Hematopoietic multipotent progenitor cell (in vitro differentiated cells): Measurements from ENCODE around the gene NFE2L1. TPM values are rescaled to one million over a fixed set of nuclear protein-coding genes. Genes with fewer than 3 reads are reported as not detected.
"Not testable (repeated sequence)": the region's sequence is repeated elsewhere in the genome, so short reads cannot be mapped to it uniquely, and the experiment has no call there.

ENCODE experiments used
- DNase-seq, 3 donors: peaks; one replicate each; pipeline ENCODE4 v3.0.0-alpha.2; 2011 to 2015; ENCODE audit warnings: low read depth in 2 of 3, low spot score in 2 of 3
- total RNA-seq: library from RNA; depleted of rRNA; stranded (reverse); fragments of >200 nt; gene quantifications from one replicate; pipeline ENCODE4 v1.2.3, GENCODE V29; 2012

NFE2L1 gene, protein sequence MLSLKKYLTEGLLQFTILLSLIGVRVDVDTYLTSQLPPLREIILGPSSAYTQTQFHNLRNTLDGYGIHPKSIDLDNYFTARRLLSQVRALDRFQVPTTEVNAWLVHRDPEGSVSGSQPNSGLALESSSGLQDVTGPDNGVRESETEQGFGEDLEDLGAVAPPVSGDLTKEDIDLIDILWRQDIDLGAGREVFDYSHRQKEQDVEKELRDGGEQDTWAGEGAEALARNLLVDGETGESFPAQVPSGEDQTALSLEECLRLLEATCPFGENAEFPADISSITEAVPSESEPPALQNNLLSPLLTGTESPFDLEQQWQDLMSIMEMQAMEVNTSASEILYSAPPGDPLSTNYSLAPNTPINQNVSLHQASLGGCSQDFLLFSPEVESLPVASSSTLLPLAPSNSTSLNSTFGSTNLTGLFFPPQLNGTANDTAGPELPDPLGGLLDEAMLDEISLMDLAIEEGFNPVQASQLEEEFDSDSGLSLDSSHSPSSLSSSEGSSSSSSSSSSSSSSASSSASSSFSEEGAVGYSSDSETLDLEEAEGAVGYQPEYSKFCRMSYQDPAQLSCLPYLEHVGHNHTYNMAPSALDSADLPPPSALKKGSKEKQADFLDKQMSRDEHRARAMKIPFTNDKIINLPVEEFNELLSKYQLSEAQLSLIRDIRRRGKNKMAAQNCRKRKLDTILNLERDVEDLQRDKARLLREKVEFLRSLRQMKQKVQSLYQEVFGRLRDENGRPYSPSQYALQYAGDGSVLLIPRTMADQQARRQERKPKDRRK
- 39.0 TPM for total RNA-seq

DNA sequence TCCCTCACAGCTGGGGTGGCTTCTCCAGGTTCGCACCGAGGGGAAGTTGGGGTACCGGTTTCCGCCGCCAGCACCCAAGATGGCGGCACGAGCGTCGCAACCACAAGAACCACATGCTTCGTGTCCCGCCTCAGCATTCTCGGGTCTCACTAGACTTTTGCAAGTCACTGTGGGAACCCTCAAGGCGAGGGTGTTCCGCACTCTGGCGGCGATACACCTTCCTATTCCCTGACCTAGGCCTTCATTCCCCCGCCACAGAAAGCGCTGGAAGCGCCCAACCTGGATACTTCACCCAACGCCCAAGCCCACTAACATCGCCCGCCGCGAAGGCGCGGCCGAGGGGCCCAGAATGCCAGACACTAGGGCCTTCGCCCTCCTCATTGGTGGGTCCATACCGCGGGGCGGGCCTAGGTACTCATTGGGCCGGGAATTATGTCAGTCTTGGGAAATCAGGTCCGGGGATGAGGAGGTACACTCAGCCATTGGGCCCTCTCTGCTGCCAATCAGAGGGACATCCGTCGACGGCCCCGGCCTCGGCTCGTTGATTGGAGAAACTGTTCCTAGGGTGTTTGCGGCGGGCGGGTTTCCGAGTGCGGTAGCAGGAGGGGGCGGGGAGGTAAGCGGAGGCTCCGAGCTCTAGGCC, at the start of gene NFE2L1:
Gene NFE2L1 (plus strand): TSS at position 619 of the 643 bp plus-strand sequence. CDS start 2,760 bp downstream, outside the sequence.
- peak; percentile 85 to 100 (median 99) for DNase-seq

DNA sequence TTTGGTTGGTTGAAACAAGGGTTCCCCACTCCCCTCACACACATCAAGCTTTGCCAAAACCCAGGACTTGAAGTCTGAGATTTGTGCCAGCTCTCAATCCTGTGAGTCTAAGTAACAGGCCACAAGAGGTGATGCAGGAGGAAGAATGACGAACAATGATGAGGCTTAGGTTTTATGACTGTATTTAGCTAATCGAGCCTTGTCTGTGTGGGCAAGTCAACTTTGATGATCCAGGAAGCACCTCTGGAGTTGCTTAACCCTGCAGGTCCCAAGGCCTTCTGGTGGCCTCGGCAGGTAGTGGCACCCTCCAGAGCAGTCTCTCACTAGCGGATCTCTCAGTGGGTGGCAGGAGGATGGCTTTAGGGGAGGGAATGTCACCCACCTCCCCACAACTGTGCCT, 48.6 kb upstream of the NFE2L1 start:
- no peak for DNase-seq

DNA sequence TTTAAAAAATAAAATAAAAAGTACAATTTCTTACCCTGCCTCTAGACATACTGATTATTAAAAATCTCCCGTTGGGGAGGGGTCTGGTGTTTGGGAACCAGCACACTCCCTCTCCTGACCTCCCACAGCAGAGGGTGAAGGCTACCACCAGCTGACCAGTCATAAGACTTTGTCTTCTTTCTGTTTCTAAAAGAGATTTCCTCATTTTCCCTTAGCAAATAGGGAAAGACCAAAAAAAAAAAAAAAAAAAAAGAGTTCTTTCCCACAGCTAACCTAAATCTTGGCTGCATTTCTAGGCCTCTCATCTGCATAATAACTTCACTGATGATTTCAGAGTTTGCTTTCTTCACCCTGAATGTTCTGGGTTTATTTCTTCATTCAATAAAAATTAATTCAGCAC, 47.0 kb upstream of the NFE2L1 start:
- DNase-seq, result no peak

DNA sequence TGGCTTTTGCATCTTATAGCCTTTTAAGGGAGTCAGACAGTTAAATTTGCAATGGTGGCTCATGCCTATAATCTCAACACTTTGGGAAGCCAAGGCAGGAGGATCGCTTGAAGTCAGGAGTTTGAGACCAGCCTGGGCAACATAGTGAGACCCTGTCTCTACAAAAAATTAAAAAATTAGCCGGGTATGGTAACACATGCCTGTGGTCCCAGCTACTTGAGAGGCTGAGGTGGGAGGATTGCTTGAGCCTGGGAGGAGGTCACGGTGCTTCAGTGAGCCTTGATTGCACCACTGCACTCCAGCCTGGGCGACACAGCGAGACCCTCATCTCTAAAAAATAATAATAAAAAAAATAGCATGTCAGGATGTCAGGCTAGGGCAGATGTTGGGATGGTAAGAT, 46.5 kb upstream of the NFE2L1 start:
- not testable (repeated sequence) for DNase-seq

DNA sequence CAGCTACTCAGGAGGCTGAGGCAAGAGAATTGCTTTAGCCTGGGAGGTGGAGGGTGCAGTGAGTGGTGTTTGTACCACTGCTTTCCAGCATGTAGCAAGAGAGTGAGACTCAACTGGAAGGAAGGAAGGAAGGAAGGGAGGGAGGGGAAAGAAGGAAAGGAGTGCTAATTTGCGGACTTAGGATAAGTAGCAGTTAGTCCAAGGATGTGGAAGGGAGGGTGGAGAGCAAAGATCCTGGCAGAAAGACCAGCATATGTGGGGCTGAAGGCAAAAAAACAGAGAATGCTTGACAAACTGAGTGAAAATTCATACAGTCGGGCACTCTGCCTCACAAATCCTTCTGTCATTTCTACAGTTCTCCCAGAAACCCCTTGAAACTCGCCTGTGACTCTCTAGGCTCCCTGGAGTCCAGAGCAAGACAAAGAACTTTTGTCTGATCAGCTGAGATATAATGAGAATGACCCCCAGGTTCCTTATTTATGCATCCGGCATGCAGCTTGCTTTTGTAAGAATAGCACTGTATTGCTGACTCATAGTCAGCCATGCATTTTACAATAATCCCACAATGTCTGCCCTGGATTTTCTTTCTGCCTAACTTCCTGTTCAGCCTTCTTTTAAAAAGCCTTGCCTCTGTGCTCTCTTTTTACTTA, 45.8 kb upstream of the NFE2L1 start:
- peak in 2 of 3 donors; percentile 69 to 78 for DNase-seq

DNA sequence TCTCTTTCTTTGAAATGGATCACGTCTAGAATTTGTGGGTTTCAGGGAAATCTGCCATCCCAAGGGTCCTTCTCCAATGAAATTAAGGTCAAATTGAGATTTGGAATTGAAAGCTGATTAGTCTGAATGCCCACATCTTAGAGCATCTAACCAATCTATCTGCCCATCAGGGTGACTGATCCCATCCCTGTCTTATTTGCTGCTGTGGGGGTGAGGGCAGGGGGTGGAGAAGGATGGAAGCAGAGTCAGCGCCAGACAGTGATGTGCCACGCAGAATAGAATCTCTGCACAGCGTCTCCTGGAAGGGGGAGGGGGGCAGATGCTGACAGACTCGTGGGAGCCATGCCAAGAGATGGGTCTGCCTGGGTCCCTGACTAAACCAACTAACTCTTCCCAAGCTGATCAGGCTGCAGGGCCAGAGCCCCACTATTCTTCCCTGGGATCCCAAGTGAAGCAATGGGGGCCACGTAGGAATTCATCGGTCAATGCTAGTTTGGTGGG, 45.2 kb upstream of the NFE2L1 start:
- DNase-seq, result no peak

DNA sequence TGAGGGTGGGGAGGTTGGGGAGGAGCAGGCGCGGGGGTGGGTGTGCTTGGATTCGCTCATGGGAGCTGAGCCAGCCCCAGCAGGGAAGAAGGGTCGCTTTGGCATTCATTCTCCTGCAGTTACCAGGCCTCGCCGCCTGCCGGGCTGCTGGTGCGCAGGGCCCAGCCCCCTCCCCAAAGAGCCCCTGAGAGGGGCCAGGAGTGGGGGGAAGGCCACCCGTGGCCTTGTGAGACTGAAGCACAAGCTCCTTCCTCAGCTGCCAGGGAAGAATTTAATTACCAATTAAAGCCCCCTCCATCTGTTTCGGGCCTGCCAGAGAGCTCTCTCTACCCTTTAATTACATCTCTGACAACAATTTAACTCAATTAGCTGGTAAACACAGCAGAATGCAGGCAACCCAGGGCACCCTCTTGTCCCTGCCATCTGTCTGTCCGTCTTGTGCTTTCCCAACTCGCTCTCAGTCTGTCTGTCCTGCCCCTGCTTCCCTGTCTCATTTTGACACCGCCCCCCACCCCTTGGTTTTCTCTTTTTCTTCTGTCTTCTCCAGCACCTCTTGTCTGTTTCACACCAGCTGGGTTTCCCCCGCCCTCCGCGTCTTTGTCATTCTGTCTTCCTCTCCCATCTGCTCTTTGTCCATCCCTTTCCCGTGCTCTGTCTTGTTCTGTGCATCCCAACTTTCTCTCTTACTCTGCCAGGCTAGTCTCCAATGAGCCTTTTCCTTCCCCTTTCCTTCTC, 44.6 kb upstream of the NFE2L1 start:
- no peak for DNase-seq

DNA sequence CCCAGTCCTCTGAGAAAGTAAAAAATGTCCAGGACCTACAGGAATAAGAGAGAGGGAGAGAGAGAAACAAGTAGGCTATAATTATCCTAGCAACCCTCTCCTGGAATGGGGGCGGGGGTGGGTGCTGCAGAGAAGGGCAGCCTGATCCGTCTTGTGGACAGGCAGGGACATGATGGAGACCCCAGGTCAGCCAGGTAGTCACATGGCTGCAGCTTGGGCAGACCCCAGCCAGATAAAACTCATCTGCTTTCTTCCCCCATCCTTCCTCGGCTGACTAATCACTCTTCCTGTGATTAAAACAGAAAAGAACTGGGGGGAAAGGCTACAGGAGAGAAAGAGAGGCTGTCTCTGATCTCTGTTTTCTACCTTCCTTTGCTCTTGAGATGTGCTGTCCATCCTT, 43.2 kb upstream of the NFE2L1 start:
- DNase-seq, result no peak

DNA sequence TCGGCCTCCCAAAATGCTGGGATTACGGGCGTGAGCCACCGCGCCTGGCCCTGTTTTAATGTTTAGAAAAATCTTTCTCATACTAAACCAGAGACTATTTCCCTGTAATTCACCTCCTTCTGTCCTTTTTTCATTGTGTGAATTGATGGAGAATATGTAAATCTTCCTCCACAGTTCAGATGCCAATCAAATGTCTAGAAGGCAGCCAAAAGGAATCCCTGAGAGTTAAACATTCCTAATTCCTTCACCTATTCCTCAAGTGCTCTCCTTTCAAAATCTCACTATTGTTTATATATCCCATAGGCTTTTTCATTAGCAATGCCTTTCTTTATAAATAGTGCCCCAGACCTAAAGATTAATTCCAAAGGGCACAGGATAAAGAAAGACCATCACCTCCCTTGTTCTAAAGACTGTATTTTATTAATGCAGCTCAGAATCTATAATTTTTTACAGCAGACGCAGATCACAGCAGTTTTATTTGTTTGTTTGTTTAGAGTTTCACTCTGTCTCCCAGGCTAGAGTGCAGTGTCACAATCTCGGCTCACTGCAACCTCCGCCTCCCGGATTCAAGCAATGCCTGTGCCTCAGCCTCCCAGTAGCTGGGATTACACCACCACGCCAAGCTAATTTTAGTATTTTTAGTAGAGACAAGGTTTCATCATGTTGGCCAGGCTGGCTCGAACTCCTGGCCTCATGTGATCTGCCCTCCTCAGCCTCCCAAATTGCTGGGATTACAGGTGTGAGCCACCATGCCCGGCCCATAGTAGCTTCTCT, 41.0 kb upstream of the NFE2L1 start:
- DNase-seq, result no peak

DNA sequence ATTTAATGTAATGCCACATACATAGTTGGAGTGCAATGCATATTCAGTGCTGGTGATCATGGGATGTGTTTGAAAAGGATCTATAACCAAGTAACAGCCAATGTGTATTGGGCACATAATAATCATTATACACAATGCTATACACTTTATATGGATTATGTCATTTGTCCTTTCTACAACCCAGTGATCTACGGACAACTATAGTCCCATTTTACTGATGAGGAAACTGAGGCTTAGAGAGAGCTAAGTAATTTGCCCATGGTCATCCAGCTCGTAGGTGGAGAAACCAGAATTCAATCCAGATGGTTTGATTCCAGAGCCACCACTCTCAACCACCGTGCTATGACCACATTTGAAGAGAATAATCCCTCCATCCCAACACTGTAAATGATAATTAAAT, 38.0 kb upstream of the NFE2L1 start:
- DNase-seq, result no peak

DNA sequence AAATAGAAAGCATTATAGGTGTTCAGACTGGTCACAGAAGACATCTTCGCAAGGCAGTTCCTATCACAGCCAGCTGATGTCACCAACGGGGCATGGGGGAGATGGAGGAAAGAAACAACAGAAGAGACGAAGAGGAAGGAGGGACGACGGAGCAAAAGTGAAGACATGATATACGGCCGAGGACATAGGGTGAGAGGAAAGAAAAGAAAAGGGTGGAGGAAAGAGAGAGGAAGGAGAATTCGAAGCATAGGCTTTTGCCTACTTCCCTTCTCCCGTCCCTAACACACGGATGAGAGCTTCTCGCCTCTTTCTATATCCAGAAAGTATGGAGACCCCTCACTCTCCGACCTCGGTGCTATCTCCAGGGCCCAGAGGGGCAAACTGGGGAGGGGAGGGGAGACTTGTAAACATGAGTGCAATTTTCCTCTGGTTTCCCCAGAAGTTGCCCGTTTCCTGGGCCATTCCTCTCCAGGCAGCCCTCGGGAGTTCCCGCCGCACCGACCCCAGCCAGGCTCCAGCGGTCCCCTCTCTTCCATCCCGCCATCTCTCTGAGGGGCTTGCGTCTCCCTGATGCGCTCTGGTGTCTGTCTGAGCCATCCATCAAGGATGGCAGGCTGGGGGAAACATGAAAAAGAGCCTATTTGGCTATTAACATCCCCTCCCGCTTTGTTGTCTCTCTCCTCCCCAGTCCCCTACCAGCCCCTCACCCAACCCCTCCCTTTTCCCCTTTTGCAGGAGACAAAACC, 36.6 kb upstream of the NFE2L1 start:
- DNase-seq, result peak in 2 of 3 donors; percentile 41 to 55

DNA sequence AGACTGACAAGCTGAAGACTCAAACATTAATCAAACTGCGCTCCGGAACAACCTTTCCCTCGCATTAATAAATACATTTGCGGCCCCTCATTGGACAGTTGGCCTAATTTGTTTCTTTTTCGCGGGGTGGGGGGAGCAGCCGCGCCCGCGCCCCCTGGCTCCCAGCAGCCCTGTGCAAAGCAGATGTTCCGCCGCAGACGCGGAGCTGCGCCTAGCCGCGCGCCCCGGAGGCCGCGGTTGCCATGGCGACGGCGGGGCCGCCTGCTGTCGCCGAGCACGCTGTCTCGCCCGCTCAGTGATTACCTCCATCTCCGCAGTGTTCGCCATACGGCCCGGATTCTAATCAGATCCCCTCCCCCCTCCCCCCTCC, 36.0 kb upstream of the NFE2L1 start:
- peak; percentile 52 to 63 (median 53) for DNase-seq

DNA sequence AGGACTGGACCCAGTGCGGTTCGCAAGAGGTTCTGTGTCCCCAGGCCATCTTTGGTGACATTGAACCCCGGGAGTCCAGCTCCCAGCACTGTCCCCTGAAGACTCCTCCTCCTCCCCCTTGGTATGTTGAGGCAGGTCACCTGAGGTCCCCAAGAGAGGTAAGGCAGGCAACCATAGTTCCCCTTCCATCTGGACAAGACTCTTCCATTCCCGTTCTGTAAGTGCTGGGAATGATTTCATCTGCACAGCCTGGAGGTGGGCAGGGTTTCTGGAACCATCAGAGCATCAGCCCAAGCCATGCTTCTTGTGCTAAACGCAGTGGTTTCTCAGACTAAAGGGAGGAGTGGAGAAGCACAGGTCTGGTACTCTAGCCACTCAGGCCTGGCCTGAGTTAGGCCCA, 35.5 kb upstream of the NFE2L1 start:
- DNase-seq, result no peak

DNA sequence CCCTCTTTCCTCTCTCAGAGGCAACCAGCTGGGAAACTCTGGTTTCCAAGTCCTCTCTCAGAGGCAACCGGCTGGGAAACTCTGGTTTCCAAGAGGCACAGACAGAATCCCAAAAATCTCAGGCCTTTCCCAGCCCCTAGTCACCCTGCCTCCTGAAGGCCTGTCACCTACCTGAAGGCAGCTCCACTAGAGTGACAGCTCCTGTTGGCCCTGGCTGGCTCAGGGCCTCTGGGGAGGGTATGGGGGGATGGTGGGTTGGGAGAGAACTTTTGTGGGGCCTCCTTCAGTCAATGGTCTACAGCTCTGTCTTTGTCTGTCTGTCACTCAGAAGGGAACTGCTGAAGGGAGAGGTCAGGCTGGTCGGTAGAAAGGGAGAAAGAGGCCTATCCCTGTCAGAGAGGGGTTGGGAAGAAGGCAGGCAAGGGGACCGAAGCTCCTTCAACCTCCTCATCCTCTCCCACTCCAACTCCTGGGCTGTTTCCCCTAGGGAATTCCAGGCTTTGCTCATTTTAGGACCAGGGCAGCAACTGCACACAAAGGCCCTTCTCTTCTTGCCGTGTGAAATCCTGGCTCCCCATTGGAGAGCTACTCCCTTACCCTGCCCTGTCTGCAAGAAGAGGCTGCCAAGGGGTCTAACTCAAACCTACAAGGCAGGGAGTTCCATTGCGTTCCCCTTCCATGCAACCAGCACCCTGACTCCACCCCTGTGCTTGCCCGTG, 34.1 kb upstream of the NFE2L1 start:
- no peak for DNase-seq

DNA sequence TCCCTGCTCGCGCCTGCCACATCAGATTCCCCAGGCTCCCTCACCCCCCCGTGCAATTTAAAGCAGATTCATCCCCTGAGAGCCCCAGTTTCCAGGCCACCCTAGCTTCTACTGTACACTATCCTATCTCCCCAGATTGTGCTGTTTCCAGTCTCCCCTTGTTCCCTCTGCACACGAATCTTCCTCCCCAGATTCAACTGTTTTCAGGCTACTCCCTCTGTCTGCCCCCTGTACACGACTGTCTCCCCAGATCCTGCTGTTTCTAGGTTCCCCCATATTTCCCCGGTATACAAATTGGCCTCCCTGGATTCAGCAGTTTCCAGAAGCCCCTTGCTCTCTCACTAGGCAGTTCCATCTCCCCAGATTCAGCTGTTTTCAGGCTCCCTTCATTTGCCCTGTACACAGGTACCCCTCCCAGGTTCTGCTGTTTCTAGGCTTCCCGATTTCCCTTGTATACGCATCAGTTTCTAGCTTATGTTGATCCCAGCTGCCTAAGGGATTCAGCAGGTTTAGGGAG, 33.5 kb upstream of the NFE2L1 start:
- no peak for DNase-seq

DNA sequence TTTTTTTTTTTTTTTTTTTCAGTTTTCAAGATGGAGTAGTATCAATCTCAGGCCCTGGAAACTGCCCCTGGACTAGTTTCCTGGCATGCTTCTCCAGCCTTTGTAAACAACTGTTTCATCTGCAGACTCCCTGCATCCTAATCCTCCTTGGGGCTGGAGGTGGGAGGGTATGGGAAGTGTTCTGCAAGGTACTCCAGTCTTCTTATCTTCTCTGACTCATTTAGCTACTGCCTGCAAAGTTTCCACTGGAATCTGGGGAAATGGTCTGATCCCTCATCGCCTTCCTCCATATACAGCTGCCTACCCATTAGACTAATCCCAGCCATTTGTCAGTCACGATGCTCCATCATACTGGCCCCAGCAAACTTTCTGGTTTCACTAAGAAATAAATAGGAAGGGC, 32.0 kb upstream of the NFE2L1 start:
- DNase-seq, result no peak

DNA sequence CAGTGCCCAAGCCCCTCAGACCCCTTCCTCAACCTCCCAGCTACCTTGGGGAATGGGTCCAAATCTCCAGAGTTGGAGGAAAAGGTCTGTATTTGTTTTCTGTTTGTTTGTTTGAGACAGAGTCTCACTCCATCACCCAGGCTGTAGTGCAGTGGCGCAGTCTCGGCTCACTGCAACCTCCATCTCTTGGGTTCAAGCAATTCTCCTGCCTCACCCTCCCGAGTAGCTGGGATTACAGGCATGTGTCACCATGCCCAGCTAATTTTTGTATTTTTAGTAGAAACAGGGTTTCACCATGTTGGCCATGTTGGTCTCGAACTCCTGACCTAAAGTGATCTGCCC, 30.4 kb upstream of the NFE2L1 start:
- not testable (repeated sequence) for DNase-seq

DNA sequence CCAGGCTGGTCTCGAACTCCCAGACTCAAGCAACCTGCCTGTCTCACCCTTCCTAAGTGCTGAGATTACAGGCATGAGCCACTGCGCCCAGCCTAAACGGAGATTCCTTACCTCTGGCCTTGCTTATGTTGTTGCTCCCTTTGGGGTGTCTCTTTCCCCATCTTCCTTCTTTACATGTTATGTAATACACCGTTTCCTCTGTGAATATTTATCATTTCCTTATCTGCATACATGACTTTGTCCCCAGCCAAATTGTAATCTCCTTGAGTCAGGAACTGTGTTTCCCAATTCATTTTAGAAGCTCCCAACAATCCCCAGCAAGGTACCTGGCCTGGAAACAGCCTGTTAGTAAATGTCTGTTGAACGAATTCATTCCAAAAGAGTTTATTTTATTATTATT, 26.2 kb upstream of the NFE2L1 start:
- no peak for DNase-seq
